DMS153 treated with DMSO at 0.1 percent for 48 hours (cell line): ENCODE measurements around the gene SLC16A5.
"Not testable (repeated sequence)": the region's sequence is repeated elsewhere in the genome, so short reads cannot be mapped to it uniquely, and the experiment has no call there.

ENCODE experiments used
- DNase-seq: peaks from one replicate; lab custom pipeline; 2025; ENCODE audit not compliant: unreplicated experiment; lab: John Stamatoyannopoulos, UW

SLC16A5 gene

GRCh38 chr17:75064040-75064439, 23.7 kb upstream of the SLC16A5 start:
- DNase-seq = no peak

GRCh38 chr17:75064460-75064859, 23.3 kb upstream of the SLC16A5 start:
- no peak for DNase-seq

- no peak for DNase-seq
Measured at GRCh38 chr17:75064867-75065561, 22.7 kb upstream of the SLC16A5 start.

GRCh38 chr17:75065562-75066151, 22.1 kb upstream of the SLC16A5 start:
- DNase-seq = no peak

GRCh38 chr17:75067856-75068255, 19.9 kb upstream of the SLC16A5 start:
- no peak for DNase-seq

- no peak for DNase-seq
Measured at GRCh38 chr17:75068750-75069149, 19.0 kb upstream of the SLC16A5 start.

- peak; percentile 32 for DNase-seq
Measured at GRCh38 chr17:75069783-75070182, 18.0 kb upstream of the SLC16A5 start.

GRCh38 chr17:75071478-75072271, 16.1 kb upstream of the SLC16A5 start:
- not testable (repeated sequence) for DNase-seq

- not testable (repeated sequence) for DNase-seq
Measured at GRCh38 chr17:75072909-75073308, 14.8 kb upstream of the SLC16A5 start.

GRCh38 chr17:75073618-75074047, 14.1 kb upstream of the SLC16A5 start:
- DNase-seq = no peak

- DNase-seq = no peak
Measured at GRCh38 chr17:75074532-75074931, 13.2 kb upstream of the SLC16A5 start.

GRCh38 chr17:75075597-75076336, 12.0 kb upstream of the SLC16A5 start:
- no peak for DNase-seq

GRCh38 chr17:75077072-75077495, 10.7 kb upstream of the SLC16A5 start:
- no peak for DNase-seq

- DNase-seq = peak; percentile 53
Measured at GRCh38 chr17:75077496-75078283, 10.1 kb upstream of the SLC16A5 start.

- no peak for DNase-seq
Measured at GRCh38 chr17:75078284-75079022, 9.3 kb upstream of the SLC16A5 start.

GRCh38 chr17:75079023-75079373, 8.8 kb upstream of the SLC16A5 start:
- no peak for DNase-seq

- no peak for DNase-seq
Measured at GRCh38 chr17:75081611-75082540, 5.9 kb upstream of the SLC16A5 start.

GRCh38 chr17:75082683-75083082, 5.1 kb upstream of the SLC16A5 start:
- no peak for DNase-seq
